GM12892 (cell line): ENCODE results near the gene ATAD3B.
"Not testable (repeated sequence)": the region's sequence is repeated elsewhere in the genome, so short reads cannot be mapped to it uniquely, and the experiment has no call there.

Source experiments
- POLR2A ChIP-seq: IDR thresholded peaks from 2 replicates; pipeline ENCODE4 v1.6.1; 2011; ENCODE audit warnings: low read depth, low read length, control low read depth
- TAF1 ChIP-seq: IDR thresholded peaks from 2 replicates; pipeline ENCODE4 v1.6.1; 2011; ENCODE audit warnings: low read depth, mild to moderate bottlenecking, control low read depth, low read length, borderline replicate concordance

DNA sequence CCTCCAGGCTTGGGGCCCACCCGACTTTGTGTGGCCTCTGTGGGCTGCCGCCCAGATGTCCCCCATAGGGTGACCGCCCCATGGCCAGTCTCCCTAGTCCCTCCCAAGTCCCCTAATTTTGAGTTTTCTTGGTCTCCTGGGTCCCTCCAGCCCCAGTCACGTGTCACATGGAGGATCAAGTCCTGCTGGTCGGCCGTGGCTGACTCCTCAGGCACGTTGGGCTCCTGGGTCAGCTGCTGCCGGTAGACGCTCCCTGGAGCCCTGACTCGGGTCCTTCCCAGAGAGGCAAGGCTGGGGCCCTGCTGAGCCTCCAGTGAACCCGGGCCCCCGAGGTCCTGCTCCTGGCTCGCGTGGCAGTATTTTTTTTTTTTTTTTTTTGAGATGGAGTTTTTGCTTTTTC is 11.9 kb upstream of the ATAD3B start:
- not testable (repeated sequence) for TF ChIP-seq POLR2A, TAF1
